Ascending aorta (tissue), 2 donors: ENCODE measurements around the gene PALD1. TPM values are rescaled to one million over a fixed set of nuclear protein-coding genes. Genes with fewer than 3 reads are reported as not detected.
"Not testable (repeated sequence)": the region's sequence is repeated elsewhere in the genome, so short reads cannot be mapped to it uniquely, and the experiment has no call there.

Experiments used
- DNase-seq, 2 donors: peaks; one replicate each; pipeline ENCODE4 v3.0.0-alpha.2; 2019; ENCODE audit warnings: low spot score in 2 of 2
- H3K27ac ChIP-seq, 2 donors: fragments of 200-600 bp; sonication (generic); one replicate each; pipeline ENCODE4 v1.5.1; 2016 to 2017; ENCODE audit warnings: mild to moderate bottlenecking in 1 of 2
- H3K27me3 ChIP-seq: fragments of 200-600 bp; sonication (generic); one replicate; pipeline ENCODE4 v1.5.1; 2017
- H3K36me3 ChIP-seq, 2 donors: fragments of 200-600 bp; sonication (generic); one replicate each; pipeline ENCODE4 v1.5.1; 2016
- H3K4me1 ChIP-seq, 2 donors: fragments of 200-600 bp; sonication (generic); one replicate each; pipeline ENCODE4 v1.5.1; 2016 to 2017; ENCODE audit warnings: mild to moderate bottlenecking in 1 of 2
- H3K4me3 ChIP-seq, 2 donors: fragments of 200-600 bp; sonication (generic); one replicate each; pipeline ENCODE4 v1.5.1; 2016 to 2017; ENCODE audit warnings: mild to moderate bottlenecking in 1 of 2
- H3K9me3 ChIP-seq, 2 donors: fragments of 200-600 bp; sonication (generic); one replicate each; pipeline ENCODE4 v1.5.1; 2016
- CTCF ChIP-seq, 3 experiments: fragments of 200-600 bp in 2 of 3; fragments of 450-650 bp in 1 of 3; sonication (generic) in 2 of 3; IDR thresholded peaks; one replicate each; pipeline ENCODE4 v1.5.1; 2016 to 2019; ENCODE audit warnings: antibody characterized with exemption in 3 of 3, mild to moderate bottlenecking in 1 of 3, moderate library complexity in 1 of 3
- intact Hi-C: fragments of 100-400 bp; cut with DNase I; formaldehyde crosslinking; loops from one replicate; pipeline ENCODE4 v1.15.1; 2023
- total RNA-seq: library from RNA; depleted of rRNA; stranded (reverse); fragments of >200 nt; gene quantifications from one replicate; pipeline ENCODE4 v1.1.0, GENCODE V29; 2016

Gene PALD1
- total RNA-seq, 1 donor from 2014 or later, result 21.7 TPM

- Histone ChIP-seq H3K4me1 (peaks cover 0 to 4% of the 10 kb centered on the region in 2 donors), H3K36me3 (no peaks in the 10 kb centered on the region), H3K9me3 (no peaks in the 10 kb centered on the region), H3K27me3 (no peaks in the 10 kb centered on the region), H3K4me3 (no peak overlapping the region), H3K27ac (no peak overlapping the region)
- DNase-seq, result no peak
- TF ChIP-seq CTCF (IDR thresholded peaks at IDR 0.05), result no peak
- intact Hi-C loops, result no loop called here
These were observed 100.9 kb downstream of the PALD1 start for GRCh38 chr10:70579234-70580002.

- H3K4me1 ChIP-seq, H3K9me3 ChIP-seq, H3K36me3 ChIP-seq, H3K27me3 ChIP-seq, H3K4me3 ChIP-seq, H3K27ac ChIP-seq, intact Hi-C loops, DNase-seq: not testable (repeated sequence)
These were observed 102.6 kb downstream of the PALD1 start for GRCh38 chr10:70581176-70581575.

GRCh38 chr10:70582793-70583668 lies 104.5 kb downstream of the PALD1 start:
- no peak for TF ChIP-seq CTCF (IDR thresholded peaks at IDR 0.05)
- H3K36me3 ChIP-seq, result no peaks in the 10 kb centered on the region
- H3K27ac ChIP-seq, result no peak overlapping the region
- no peak overlapping the region for H3K4me3 ChIP-seq
- DNase-seq, result no peak
- no peaks in the 10 kb centered on the region for H3K9me3 ChIP-seq
- intact Hi-C loops, result no loop called here
- no peaks in the 10 kb centered on the region for H3K27me3 ChIP-seq
- H3K4me1 ChIP-seq, result no peaks in the 10 kb centered on the region

- H3K27ac ChIP-seq, result no peak overlapping the region
- H3K36me3 ChIP-seq, result no peaks in the 10 kb centered on the region
- no peaks in the 10 kb centered on the region for H3K9me3 ChIP-seq
- intact Hi-C loops, result no loop called here
- H3K4me3 ChIP-seq, result no peak overlapping the region
- no peaks in the 10 kb centered on the region for H3K27me3 ChIP-seq
- TF ChIP-seq CTCF (IDR thresholded peaks at IDR 0.05), result no peak
- no peak for DNase-seq
- H3K4me1 ChIP-seq, result no peaks in the 10 kb centered on the region
These were observed 105.1 kb downstream of the PALD1 start for GRCh38 chr10:70583669-70584037.

GRCh38 chr10:70584366-70584765 lies 105.8 kb downstream of the PALD1 start:
- H3K9me3 ChIP-seq, result no peaks in the 10 kb centered on the region
- TF ChIP-seq CTCF (IDR thresholded peaks at IDR 0.05), result no peak
- no peaks in the 10 kb centered on the region for H3K36me3 ChIP-seq
- H3K27me3 ChIP-seq, result no peaks in the 10 kb centered on the region
- intact Hi-C loops, result no loop called here
- H3K4me1 ChIP-seq, result no peaks in the 10 kb centered on the region
- no peak overlapping the region for H3K27ac ChIP-seq
- H3K4me3 ChIP-seq, result no peak overlapping the region
- no peak for DNase-seq

GRCh38 chr10:70584909-70585544 lies 106.5 kb downstream of the PALD1 start:
- intact Hi-C loops, result no loop called here
- DNase-seq, result no peak

More at GRCh38 chr10:70584909-70585544, 106.5 kb downstream of the PALD1 start:
- H3K36me3 ChIP-seq, result no peaks in the 10 kb centered on the region
- TF ChIP-seq CTCF (IDR thresholded peaks at IDR 0.05), result no peak
- no peak overlapping the region for H3K4me3 ChIP-seq
- H3K9me3 ChIP-seq, result no peaks in the 10 kb centered on the region
- H3K27ac ChIP-seq, result no peak overlapping the region
- no peaks in the 10 kb centered on the region for H3K4me1 ChIP-seq
- no peaks in the 10 kb centered on the region for H3K27me3 ChIP-seq
